ENCODE data around the gene DOK6.

- TF ChIP-seq CTCF (IDR thresholded peaks at IDR 0.05; ENCODE audit: extremely low read depth in 1 of 2, insufficient read depth in 1 of 2, low read depth in 1 of 2, low read length in 2 of 2): no peak
- no peak for TF ChIP-seq MYC (IDR thresholded peaks at IDR 0.05; ENCODE audit: low read depth, low read length)
- no peak for TF ChIP-seq POLR2A (IDR thresholded peaks at IDR 0.05; ENCODE audit: low read depth, low read length)
- no peak for TF ChIP-seq POLR2AphosphoS5 (IDR thresholded peaks at IDR 0.05; ENCODE audit: insufficient read depth, low read depth, low read length)
These were observed 325.3 kb downstream of the DOK6 start for GRCh38 chr18:69725855-69726508.

Data from endothelial cell of umbilical vein (primary cell).